GM12878 (cell line): ENCODE data around the gene PBRM1.

Experiments
- BHLHE40 ChIP-seq, 2 experiments: fragments of 450-650 bp in 1 of 2; IDR thresholded peaks; 2 replicates each; pipeline ENCODE4 v1.6.1; 2011 to 2017; ENCODE audit warnings: low read depth in 2 of 2, borderline replicate concordance in 1 of 2, improper control_type of control experiment in 1 of 2, low read length in 1 of 2, mild to moderate bottlenecking in 1 of 2
- BMI1 ChIP-seq: fragments of 450-650 bp; IDR thresholded peaks from 2 replicates; pipeline ENCODE4 v1.6.1; 2016; ENCODE audit warnings: mild to moderate bottlenecking, moderate library complexity, borderline replicate concordance
- EP300 ChIP-seq, 2 experiments: fragments of 150-350 bp in 1 of 2; IDR thresholded peaks; 2 replicates each; pipeline ENCODE4 v1.6.1; 2011 to 2012; ENCODE audit warnings: low read depth in 2 of 2, low read length in 2 of 2, borderline replicate concordance in 1 of 2, improper control_type of control experiment in 1 of 2, inconsistent platforms in 1 of 2; ENCODE audit not compliant: control insufficient read depth in 1 of 2
- EZH2 ChIP-seq: IDR thresholded peaks from 2 replicates; pipeline ENCODE4 v1.6.1; 2012; ENCODE audit warnings: low read depth, mild to moderate bottlenecking, control low read depth, inconsistent platforms, low read length, borderline replicate concordance; ENCODE audit not compliant: control insufficient read depth
- FOXM1 ChIP-seq: IDR thresholded peaks from 2 replicates; pipeline ENCODE4 v1.6.1; 2012; ENCODE audit warnings: low read depth, mild to moderate bottlenecking, inconsistent platforms, low read length, moderate library complexity
- HDAC2 ChIP-seq: fragments of 200-600 bp; sonication (generic); IDR thresholded peaks from 2 replicates; pipeline ENCODE4 v1.6.1; 2017
- HDGF ChIP-seq: fragments of 450-650 bp; IDR thresholded peaks from 2 replicates; pipeline ENCODE4 v1.6.1; 2016; ENCODE audit warnings: antibody characterized with exemption
- IKZF1 ChIP-seq: fragments of 450-650 bp; conservative IDR thresholded peaks from 2 replicates; pipeline ENCODE4 v1.6.1; 2017; ENCODE audit warnings: antibody characterized with exemption, mild to moderate bottlenecking
- POLR2A ChIP-seq: IDR thresholded peaks from 2 replicates; pipeline ENCODE4 v1.6.1; 2011; ENCODE audit warnings: low read depth, mild to moderate bottlenecking, low read length
- SIN3A ChIP-seq: IDR thresholded peaks from 2 replicates; pipeline ENCODE4 v1.6.1; 2012; ENCODE audit warnings: low read depth, low read length, improper control_type of control experiment
- SUZ12 ChIP-seq: fragments of 200-600 bp; sonication (generic); IDR thresholded peaks from one replicate; pipeline ENCODE4 v1.6.1; 2018; ENCODE audit warnings: antibody characterized with exemption, mild to moderate bottlenecking; ENCODE audit not compliant: unreplicated experiment
- TCF3 ChIP-seq: IDR thresholded peaks from 2 replicates; pipeline ENCODE4 v1.6.1; 2012; ENCODE audit warnings: low read depth, mild to moderate bottlenecking, low read length, borderline replicate concordance; ENCODE audit not compliant: insufficient read depth
- TF ChIP-seq, protein P1 (sequence below), 3 experiments: IDR thresholded peaks in 2 of 3; conservative IDR thresholded peaks in 1 of 3; 2 replicates each; pipeline ENCODE4 v1.5.1; 2011; ENCODE audit warnings: low read depth in 3 of 3, low read length in 3 of 3, mild to moderate bottlenecking in 3 of 3, control low read depth in 2 of 3, moderate library complexity in 2 of 3, inconsistent platforms in 1 of 3, mixed read lengths in 1 of 3; ENCODE audit not compliant: control insufficient read depth in 2 of 3, insufficient read depth in 1 of 3; ENCODE audit errors: extremely low read depth in 1 of 3

DNA sequence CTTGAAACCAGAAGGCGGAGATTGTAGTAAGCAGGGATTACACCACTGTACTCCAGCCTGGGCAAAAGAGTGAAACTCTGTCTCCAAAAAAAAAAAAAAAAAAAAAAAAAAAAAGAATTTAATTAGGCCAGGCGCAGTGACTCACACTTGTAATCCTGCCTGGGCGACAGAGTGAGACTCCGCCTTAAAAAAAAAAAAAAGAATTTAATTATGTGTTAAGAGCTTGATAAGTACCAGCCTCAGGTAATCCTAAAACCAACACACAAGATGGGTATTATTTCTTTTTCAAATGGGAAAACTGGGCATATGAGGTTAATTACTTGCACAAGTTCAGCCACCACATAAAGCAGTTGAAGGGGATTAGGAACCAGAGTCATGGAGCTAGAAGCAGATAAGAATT is 49.0 kb downstream of the PBRM1 start:
- TF ChIP-seq, protein P1, sequence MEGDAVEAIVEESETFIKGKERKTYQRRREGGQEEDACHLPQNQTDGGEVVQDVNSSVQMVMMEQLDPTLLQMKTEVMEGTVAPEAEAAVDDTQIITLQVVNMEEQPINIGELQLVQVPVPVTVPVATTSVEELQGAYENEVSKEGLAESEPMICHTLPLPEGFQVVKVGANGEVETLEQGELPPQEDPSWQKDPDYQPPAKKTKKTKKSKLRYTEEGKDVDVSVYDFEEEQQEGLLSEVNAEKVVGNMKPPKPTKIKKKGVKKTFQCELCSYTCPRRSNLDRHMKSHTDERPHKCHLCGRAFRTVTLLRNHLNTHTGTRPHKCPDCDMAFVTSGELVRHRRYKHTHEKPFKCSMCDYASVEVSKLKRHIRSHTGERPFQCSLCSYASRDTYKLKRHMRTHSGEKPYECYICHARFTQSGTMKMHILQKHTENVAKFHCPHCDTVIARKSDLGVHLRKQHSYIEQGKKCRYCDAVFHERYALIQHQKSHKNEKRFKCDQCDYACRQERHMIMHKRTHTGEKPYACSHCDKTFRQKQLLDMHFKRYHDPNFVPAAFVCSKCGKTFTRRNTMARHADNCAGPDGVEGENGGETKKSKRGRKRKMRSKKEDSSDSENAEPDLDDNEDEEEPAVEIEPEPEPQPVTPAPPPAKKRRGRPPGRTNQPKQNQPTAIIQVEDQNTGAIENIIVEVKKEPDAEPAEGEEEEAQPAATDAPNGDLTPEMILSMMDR (IDR thresholded peaks at IDR 0.05 in 2 of 3, conservative IDR thresholded peaks at IDR 0.05 in 1 of 3; ENCODE audit: control insufficient read depth in 2 of 3, extremely low read depth in 1 of 3, insufficient read depth in 1 of 3, low read depth in 3 of 3, low read length in 3 of 3) = no peak
- TF ChIP-seq FOXM1 = no peak
- no peak for TF ChIP-seq EP300 (IDR thresholded peaks at IDR 0.05; ENCODE audit: borderline replicate concordance in 1 of 2, control insufficient read depth in 1 of 2, low read depth in 2 of 2, low read length in 2 of 2)
- TF ChIP-seq SUZ12 = no peak
- TF ChIP-seq IKZF1 = no peak
- TF ChIP-seq BMI1 = no peak
- TF ChIP-seq POLR2A = no peak
- TF ChIP-seq BHLHE40 (IDR thresholded peaks at IDR 0.05; ENCODE audit: borderline replicate concordance in 1 of 2, low read depth in 2 of 2, low read length in 1 of 2) = no peak
- no peak for TF ChIP-seq HDAC2
- no peak for TF ChIP-seq TCF3
- no peak for TF ChIP-seq EZH2
- no peak for TF ChIP-seq HDGF
- no peak for TF ChIP-seq SIN3A
